HepG2 (cell line): ENCODE data around the gene ZRANB2. TPM values are rescaled to one million over a fixed set of nuclear protein-coding genes. Genes with fewer than 3 reads are reported as not detected.

Source experiments
- ATAC-seq: fragments of 200-7000 bp; cut with Tn5 transposase; 3 replicates; pipeline ENCODE4 v1.9.1; 2020; ENCODE audit warnings: mild to moderate bottlenecking, moderate library complexity
- BruUV-seq: library from RNA; stranded (reverse); fragments of 400-500 nt; replicated peaks from 2 replicates; lab custom pipeline; 2021; lab: Mats Ljungman, UMichigan
- CTCF ChIA-PET: fragments of 300-600 bp; formaldehyde crosslinking; extraction: SDS; loops from one replicate; lab custom pipeline; 2021; ENCODE audit warnings: low total read pairs, inconsistent platforms, low intra/inter-chr PET ratio; lab: Yijun Ruan, JAX
- POLR2A ChIA-PET: fragments of 350-600 bp; sonication (Branson Sonifier 250); formaldehyde crosslinking; loops from one replicate; lab custom pipeline; 2020; ENCODE audit warnings: antibody characterized with exemption, inconsistent platforms; lab: Yijun Ruan, JAX
- DNase-seq: peaks from one replicate; pipeline ENCODE4 v3.0.0-alpha.2; 2015; ENCODE audit warnings: low spot score
- FAIRE-seq: peaks from 3 replicates; lab custom pipeline; 2011; peaks lifted over from hg19 to GRCh38; lab: Jason Lieb, UNC
- H2AFZ ChIP-seq: one replicate; pipeline ENCODE4 v1.6.1; 2011; ENCODE audit warnings: low read length, inconsistent platforms
- H3K27ac ChIP-seq: fragments of 300-600 bp; 3 replicates; pipeline ENCODE4 v1.8.0; 2011; ENCODE audit warnings: mixed run types, mild to moderate bottlenecking, mixed read lengths, low read length, inconsistent platforms; ENCODE audit not compliant: insufficient read depth; ENCODE audit errors: extremely low read length
- H3K27me3 ChIP-seq, 2 experiments: fragments of 200-600 bp in 1 of 2; 2 replicates in 1 of 2; 3 replicates in 1 of 2; pipeline versions ENCODE4 v1.6.0 to v1.8.0; 2011; ENCODE audit warnings: low read length in 2 of 2, mild to moderate bottlenecking in 2 of 2, moderate library complexity in 2 of 2, inconsistent platforms in 1 of 2; ENCODE audit not compliant: insufficient read depth in 2 of 2, control insufficient read depth in 1 of 2
- H3K36me3 ChIP-seq, 2 experiments: fragments of 200-600 bp in 1 of 2; replicated peaks in 1 of 2; 2 replicates in 1 of 2; 3 replicates in 1 of 2; pipeline versions ENCODE4 v1.5.1 to v1.8.0; 2011; ENCODE audit warnings: low read length in 2 of 2, inconsistent platforms in 1 of 2; ENCODE audit not compliant: insufficient read depth in 2 of 2, control insufficient read depth in 1 of 2
- H3K4me1 ChIP-seq: 2 replicates; pipeline ENCODE4 v1.5.1; 2012; ENCODE audit warnings: low read length, inconsistent platforms; ENCODE audit not compliant: insufficient read depth
- H3K4me2 ChIP-seq: 2 replicates; pipeline ENCODE4 v1.6.0; 2011; ENCODE audit warnings: low read depth, low read length, inconsistent platforms
- H3K4me3 ChIP-seq, 3 experiments: fragments of 200-600 bp in 1 of 3; sonication (generic), shearing (Covaris generic) in 1 of 3; replicated peaks in 1 of 3; 2 replicates each; pipeline ENCODE4 v1.5.1; 2011 to 2016; ENCODE audit warnings: low read length in 3 of 3, inconsistent platforms in 2 of 3, low read depth in 2 of 3, mild to moderate bottlenecking in 2 of 3, control low read depth in 1 of 3, mixed read lengths in 1 of 3; ENCODE audit not compliant: insufficient read depth in 1 of 3
- H3K79me2 ChIP-seq: one replicate; pipeline ENCODE4 v1.6.1; 2011; ENCODE audit warnings: low read length, inconsistent platforms; ENCODE audit not compliant: insufficient read depth
- H3K9ac ChIP-seq: 2 replicates; pipeline ENCODE4 v1.6.0; 2011; ENCODE audit warnings: mild to moderate bottlenecking, low read depth, low read length, inconsistent platforms; ENCODE audit not compliant: insufficient read depth
- H3K9me3 ChIP-seq: 2 replicates; pipeline ENCODE4 v1.5.1; 2012; ENCODE audit warnings: mild to moderate bottlenecking, low read length
- H4K20me1 ChIP-seq: 2 replicates; pipeline ENCODE4 v1.6.0; 2011; ENCODE audit warnings: inconsistent platforms, mild to moderate bottlenecking, low read length, moderate library complexity; ENCODE audit not compliant: insufficient read depth
- ERF ChIP-seq: IDR thresholded peaks from 2 replicates; pipeline ENCODE4 v1.6.1; 2018; ENCODE audit warnings: missing biosample characterization, missing genetic modification reagents
- FOXA1 ChIP-seq, 2 experiments: fragments of 450-650 bp in 1 of 2; sonication (generic) in 1 of 2; formaldehyde crosslinking in 1 of 2; IDR thresholded peaks; 2 replicates each; pipeline versions ENCODE4 v1.4.0 to v1.6.1; 2016 to 2020; ENCODE audit warnings: missing genetic modification reagents in 1 of 2
- HMGA1 ChIP-seq: sonication (generic); formaldehyde crosslinking; conservative IDR thresholded peaks from 2 replicates; pipeline ENCODE4 v1.4.0; 2020; ENCODE audit warnings: missing genetic modification reagents
- PHF20 ChIP-seq: sonication (generic); formaldehyde crosslinking; IDR thresholded peaks from 2 replicates; pipeline ENCODE4 v1.5.0; 2020; ENCODE audit warnings: mild to moderate bottlenecking, missing genetic modification reagents
- PRDM4 ChIP-seq: sonication (generic); formaldehyde crosslinking; IDR thresholded peaks from 2 replicates; pipeline ENCODE4 v1.9.0; 2021; ENCODE audit warnings: missing genetic modification reagents, borderline replicate concordance
- SPEN ChIP-seq: sonication (generic); formaldehyde crosslinking; IDR thresholded peaks from 2 replicates; pipeline ENCODE4 v1.5.1; 2020; ENCODE audit warnings: low read depth, mild to moderate bottlenecking, missing genetic modification reagents
- U2AF1 ChIP-seq: fragments of 200-400 bp; formaldehyde crosslinking; optimal IDR thresholded peaks from 2 replicates; pipeline ENCODE3; 2017; ENCODE audit warnings: mild to moderate bottlenecking, low read depth, low read length
- ZIK1 ChIP-seq: sonication (generic); formaldehyde crosslinking; IDR thresholded peaks from 2 replicates; pipeline ENCODE4 v1.5.0; 2020; ENCODE audit warnings: mild to moderate bottlenecking, low read depth, missing genetic modification reagents, borderline replicate concordance
- ZNF24 ChIP-seq: fragments of 450-650 bp; IDR thresholded peaks from 2 replicates; pipeline ENCODE4 v1.6.1; 2017; ENCODE audit warnings: antibody characterized with exemption, mild to moderate bottlenecking
- ZNF556 ChIP-seq: sonication (generic); formaldehyde crosslinking; IDR thresholded peaks from 2 replicates; pipeline ENCODE4 v1.4.0; 2020; ENCODE audit warnings: mild to moderate bottlenecking, missing genetic modification reagents, borderline replicate concordance
- ZNF577 ChIP-seq: sonication (generic); formaldehyde crosslinking; IDR thresholded peaks from 2 replicates; pipeline ENCODE4 v1.4.0; 2020; ENCODE audit warnings: mild to moderate bottlenecking, low read depth, missing genetic modification reagents, borderline replicate concordance
- ZNF883 ChIP-seq: sonication (generic); formaldehyde crosslinking; IDR thresholded peaks from 2 replicates; pipeline ENCODE4 v1.5.1; 2020; ENCODE audit warnings: mild to moderate bottlenecking, missing genetic modification reagents; ENCODE audit errors: not compliant biosample characterization
- ZSCAN30 ChIP-seq: sonication (generic); formaldehyde crosslinking; IDR thresholded peaks from 2 replicates; pipeline ENCODE4 v1.5.0; 2020; ENCODE audit warnings: mild to moderate bottlenecking, missing genetic modification reagents
- WGBS: methylation state at CpG from one replicate; pipeline ENCODE4 v1.1.6; 2017; ENCODE audit warnings: low lambda C conversion rate; 5-methylcytosine and 5-hydroxymethylcytosine counted together
- in situ Hi-C: cut with HindIII; loops from 2 replicates; pipeline ENCODE4 v1.10.0; 2017; ENCODE audit warnings: low pct_unique_long_range_greater_than_20kb; ENCODE audit not compliant: extremely low pct_ligation_motif_present
- intact Hi-C: fragments of 100-400 bp; cut with micrococcal nuclease; formaldehyde crosslinking; loops from one replicate; pipeline ENCODE4 v1.10.0; 2022; ENCODE audit not compliant: unreplicated experiment
- polyA plus RNA-seq, 8 experiments: library from polyadenylated mRNA; depleted of rRNA in 3 of 8; stranded (reverse) in 7 of 8; unstranded in 1 of 8; fragments of >200 nt; fragmentation: Illumina TruSeq in 4 of 8; extraction: Trizol in 4 of 8; gene quantifications; 2 replicates each; pipeline versions ENCODE4 v1.2.1 to v1.2.3, GENCODE V29; 2011 to 2016; ENCODE audit warnings: low read depth in 4 of 8, missing spikeins in 1 of 8, mixed read lengths in 1 of 8; ENCODE audit not compliant: insufficient read depth in 1 of 8
- total RNA-seq, 5 experiments: library from RNA; depleted of rRNA; stranded (reverse); fragments of >200 nt; fragmentation: Illumina TruSeq; extraction: Trizol; gene quantifications; 2 replicates each; pipeline ENCODE4 v1.2.3, GENCODE V29; 2016; ENCODE audit warnings: low read depth in 1 of 5
- TF ChIP-seq, protein P1 (sequence below): IDR thresholded peaks from 2 replicates; pipeline ENCODE4 v1.6.1; 2018; ENCODE audit warnings: missing genetic modification reagents, mild to moderate bottlenecking, missing compliant biosample characterization

The ZRANB2 gene
- total and polyA plus RNA-seq, 2 of the 13 experiments (the other 11 are each of a cell fraction or from before 2014, with no cell fraction given), result 43.0 to 45.4 TPM

DNA sequence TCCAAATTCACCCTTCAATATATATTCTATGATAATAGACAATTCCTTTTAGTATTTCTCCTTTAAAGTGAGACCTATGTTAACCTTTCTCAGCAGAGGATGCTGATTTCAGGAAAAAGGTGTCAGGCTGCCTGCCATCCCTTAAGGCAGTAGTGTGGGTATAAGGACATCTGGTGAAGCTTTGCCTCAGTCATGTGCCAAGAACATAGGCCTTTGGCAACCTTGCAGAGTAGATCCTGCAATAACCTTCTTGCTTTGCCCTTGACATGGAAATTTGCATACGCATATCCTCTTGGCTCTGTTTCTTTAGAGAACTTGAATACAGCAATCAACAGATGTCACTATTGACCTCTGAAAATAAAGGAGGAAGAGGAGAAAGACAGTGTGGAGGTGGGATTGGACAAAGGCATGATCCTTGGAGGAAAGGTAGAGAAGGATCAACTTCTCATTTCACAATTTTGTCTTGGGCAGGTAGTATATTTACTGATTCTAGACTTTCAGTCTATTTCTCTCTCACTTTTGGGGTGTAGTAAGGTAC is 21.1 kb upstream of the ZRANB2 start:
- H2AFZ ChIP-seq, result no peak overlapping the region
- intact Hi-C loops, result no loop called here
- POLR2A ChIA-PET, result no interaction called here
- no peak overlapping the region for H3K4me3 ChIP-seq
- H3K4me1 ChIP-seq, result no peaks in the 10 kb centered on the region
- ATAC-seq (no peak), FAIRE-seq (no peak), DNase-seq (no peak)
- H4K20me1 ChIP-seq, result no peaks in the 10 kb centered on the region
- no peaks in the 10 kb centered on the region for H3K27me3 ChIP-seq
- CTCF ChIA-PET, result no interaction called here
- H3K4me2 ChIP-seq, result no peak overlapping the region
- no peak overlapping the region for H3K27ac ChIP-seq
- 89% methylated on average over 1 of the region's 1 CpG for WGBS
- H3K36me3 ChIP-seq, result no peaks in the 10 kb centered on the region
- in situ Hi-C loops, result no loop called here
- TF ChIP-seq ERF (CRISPR knock-in tag), result no peak
- no peak for TF ChIP-seq SPEN (CRISPR knock-in tag)
- TF ChIP-seq FOXA1 (IDR thresholded peaks at IDR 0.05), result no peak
- no peak for TF ChIP-seq FOXA1 (CRISPR knock-in tag; IDR thresholded peaks at IDR 0.05)
- TF ChIP-seq, all 625 proteins: peak for 0
- BruUV-seq, result no TSS peak
- Histone ChIP-seq H3K9me3 (0 out of 2 replicates have a peak, but pooled peaks cover 4% of the 10 kb centered on the region), H3K79me2 (no peaks in the 10 kb centered on the region), H3K9ac (no peak overlapping the region)

GRCh38 chr1:71097428-71097827 is 16.6 kb upstream of the ZRANB2 start:
- Histone ChIP-seq H3K4me2 (no peak overlapping the region), H3K9me3 (no peaks in the 10 kb centered on the region), H3K4me1 (no peaks in the 10 kb centered on the region), H3K27ac (no peak overlapping the region), H3K4me3 (no peak overlapping the region), H2AFZ (no peak overlapping the region), H3K79me2 (no peaks in the 10 kb centered on the region), H3K36me3 (no peaks in the 10 kb centered on the region), H4K20me1 (no peaks in the 10 kb centered on the region), H3K27me3 (no peaks in the 10 kb centered on the region), H3K9ac (no peak overlapping the region)
- BruUV-seq, result no TSS peak
- ChIA-PET POLR2A (no interaction called here), CTCF (no interaction called here)
- intact Hi-C loops (no loop called here), in situ Hi-C loops (loop anchor here (25.0 kb wide), 1 partner anchor 940 kb away; no protein-coding TSS in a partner anchor)
- DNase-seq, result no peak
- 35% methylated on average over 1 of the region's 1 CpG for WGBS
- no peak for FAIRE-seq
- ATAC-seq, result no peak
- TF ChIP-seq ZSCAN30 (CRISPR knock-in tag) (no peak), ZNF577 (no peak), ZIK1 (no peak), HMGA1 (CRISPR knock-in tag) (no peak), U2AF1 (no peak), ZNF556 (CRISPR knock-in tag) (no peak), PRDM4 (CRISPR knock-in tag) (no peak), ZNF883 (CRISPR knock-in tag) (no peak), PHF20 (CRISPR knock-in tag) (no peak), ZNF24 (no peak)
- TF ChIP-seq, protein P1, sequence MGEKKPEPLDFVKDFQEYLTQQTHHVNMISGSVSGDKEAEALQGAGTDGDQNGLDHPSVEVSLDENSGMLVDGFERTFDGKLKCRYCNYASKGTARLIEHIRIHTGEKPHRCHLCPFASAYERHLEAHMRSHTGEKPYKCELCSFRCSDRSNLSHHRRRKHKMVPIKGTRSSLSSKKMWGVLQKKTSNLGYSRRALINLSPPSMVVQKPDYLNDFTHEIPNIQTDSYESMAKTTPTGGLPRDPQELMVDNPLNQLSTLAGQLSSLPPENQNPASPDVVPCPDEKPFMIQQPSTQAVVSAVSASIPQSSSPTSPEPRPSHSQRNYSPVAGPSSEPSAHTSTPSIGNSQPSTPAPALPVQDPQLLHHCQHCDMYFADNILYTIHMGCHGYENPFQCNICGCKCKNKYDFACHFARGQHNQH (CRISPR knock-in tag), result no peak
